Measurements from ENCODE around the gene GPRIN2.
"Not testable (repeated sequence)": the region's sequence is repeated elsewhere in the genome, so short reads cannot be mapped to it uniquely, and the experiment has no call there.

GPRIN2 gene

DNA sequence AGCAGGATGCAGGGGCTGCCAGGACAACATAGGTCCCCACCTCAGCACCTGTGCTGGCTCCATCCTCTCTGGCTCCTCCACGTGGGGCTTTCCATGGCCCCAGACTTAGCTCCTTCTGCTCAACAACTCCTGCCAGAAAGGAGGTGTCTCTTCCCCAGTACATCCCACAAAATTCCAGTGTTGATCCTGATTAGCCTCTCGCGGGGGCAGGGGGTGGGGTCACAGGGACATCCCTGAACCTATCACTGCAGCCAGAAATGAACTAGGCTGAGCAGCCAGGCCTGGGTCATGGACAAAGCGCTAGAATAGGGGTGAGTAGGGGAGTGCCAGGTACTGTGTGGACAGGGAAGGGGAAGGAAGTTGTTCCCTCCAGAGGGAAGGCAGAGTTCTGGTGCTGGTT is 17.4 kb upstream of the GPRIN2 start:
- not testable (repeated sequence) for H3K4me3 ChIP-seq (ENCODE audit: low read length); DNase-seq (ENCODE audit: low read depth)

- not testable (repeated sequence) for H3K4me3 ChIP-seq (ENCODE audit: low read length); DNase-seq (ENCODE audit: low read depth)
Measured at GRCh38 chr10:46573314-46573713, 16.9 kb upstream of the GPRIN2 start.

GRCh38 chr10:46572765-46573164 is 16.3 kb upstream of the GPRIN2 start:
- not testable (repeated sequence) for DNase-seq (ENCODE audit: low read depth); H3K4me3 ChIP-seq (ENCODE audit: low read length)

DNA sequence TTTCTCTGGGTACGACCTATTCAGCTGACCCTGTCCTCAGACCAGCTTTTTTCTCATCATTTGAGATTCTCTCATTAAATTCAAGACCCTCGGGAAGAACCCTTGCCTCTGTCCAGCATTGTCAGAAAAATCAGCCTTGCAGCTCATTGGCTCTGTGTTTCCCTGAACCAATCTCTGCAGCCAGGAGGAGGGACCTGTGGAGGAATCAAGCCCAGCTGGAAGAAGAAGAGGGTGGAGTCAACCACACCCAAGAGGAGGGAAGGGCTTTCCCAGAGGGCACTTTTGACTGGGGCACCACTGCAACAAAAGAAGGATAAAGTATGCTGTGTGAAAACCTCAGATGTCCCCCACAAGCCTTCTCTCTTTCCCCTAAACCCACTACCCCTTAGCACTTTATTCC is 14.2 kb upstream of the GPRIN2 start:
- not testable (repeated sequence) for H3K4me3 ChIP-seq (ENCODE audit: low read length); DNase-seq (ENCODE audit: low read depth)

DNA sequence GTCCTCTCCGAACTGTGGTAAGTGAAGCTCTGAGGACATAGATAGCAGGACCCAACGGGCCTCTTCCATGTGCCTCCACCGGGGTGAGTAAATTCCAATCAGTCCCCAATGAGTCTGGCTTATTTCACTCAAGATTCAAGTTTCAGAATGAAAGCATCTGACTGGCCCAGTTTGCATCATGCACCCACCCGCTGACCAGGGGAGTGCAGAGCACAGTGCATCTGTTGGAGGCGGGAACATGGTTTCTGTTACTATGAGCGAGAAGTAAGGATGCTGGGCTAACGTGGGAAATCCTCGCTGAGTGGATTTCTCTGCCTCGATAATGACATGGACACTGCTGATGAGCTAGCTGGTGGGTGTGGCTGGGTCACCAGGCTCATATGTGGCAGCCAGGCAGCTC is 10.7 kb upstream of the GPRIN2 start:
- DNase-seq (ENCODE audit: low read depth); H3K4me3 ChIP-seq (ENCODE audit: low read length): not testable (repeated sequence)

- TF ChIP-seq, protein P1, sequence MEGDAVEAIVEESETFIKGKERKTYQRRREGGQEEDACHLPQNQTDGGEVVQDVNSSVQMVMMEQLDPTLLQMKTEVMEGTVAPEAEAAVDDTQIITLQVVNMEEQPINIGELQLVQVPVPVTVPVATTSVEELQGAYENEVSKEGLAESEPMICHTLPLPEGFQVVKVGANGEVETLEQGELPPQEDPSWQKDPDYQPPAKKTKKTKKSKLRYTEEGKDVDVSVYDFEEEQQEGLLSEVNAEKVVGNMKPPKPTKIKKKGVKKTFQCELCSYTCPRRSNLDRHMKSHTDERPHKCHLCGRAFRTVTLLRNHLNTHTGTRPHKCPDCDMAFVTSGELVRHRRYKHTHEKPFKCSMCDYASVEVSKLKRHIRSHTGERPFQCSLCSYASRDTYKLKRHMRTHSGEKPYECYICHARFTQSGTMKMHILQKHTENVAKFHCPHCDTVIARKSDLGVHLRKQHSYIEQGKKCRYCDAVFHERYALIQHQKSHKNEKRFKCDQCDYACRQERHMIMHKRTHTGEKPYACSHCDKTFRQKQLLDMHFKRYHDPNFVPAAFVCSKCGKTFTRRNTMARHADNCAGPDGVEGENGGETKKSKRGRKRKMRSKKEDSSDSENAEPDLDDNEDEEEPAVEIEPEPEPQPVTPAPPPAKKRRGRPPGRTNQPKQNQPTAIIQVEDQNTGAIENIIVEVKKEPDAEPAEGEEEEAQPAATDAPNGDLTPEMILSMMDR (IDR thresholded peaks at IDR 0.05; ENCODE audit: insufficient read depth, low read depth, low read length, missing control alignments): peak; percentile 66
- DNase-seq (ENCODE audit: low read depth): peak; percentile 82
- not testable (repeated sequence) for H3K4me3 ChIP-seq (ENCODE audit: low read length)
Measured at GRCh38 chr10:46565591-46566332, 9.3 kb upstream of the GPRIN2 start.

DNA sequence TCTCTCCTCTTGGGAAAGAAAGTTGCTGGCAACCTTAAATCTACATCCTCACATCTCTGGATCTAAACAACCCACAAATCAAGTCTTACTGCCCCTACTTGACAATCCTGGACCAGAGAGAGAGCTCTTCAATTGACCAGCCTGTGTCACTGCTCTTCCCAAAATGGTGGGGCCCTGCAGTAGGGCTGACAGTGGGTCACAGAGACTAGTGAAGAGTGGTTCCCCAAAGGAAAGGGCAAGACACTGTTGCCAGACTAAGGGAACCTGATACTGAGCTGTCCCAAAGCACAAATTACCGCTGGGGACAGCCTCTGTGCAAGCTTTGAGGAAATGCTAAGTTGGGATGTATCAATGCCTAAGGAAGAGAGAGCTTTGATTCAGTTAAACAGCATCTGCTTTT is 4.5 kb upstream of the GPRIN2 start:
- DNase-seq (ENCODE audit: low read depth): no peak
- TF ChIP-seq, protein P1 (IDR thresholded peaks at IDR 0.05; ENCODE audit: insufficient read depth, low read depth, low read length, missing control alignments): no peak
- H3K4me3 ChIP-seq (ENCODE audit: low read length): no peak overlapping the region

DNA sequence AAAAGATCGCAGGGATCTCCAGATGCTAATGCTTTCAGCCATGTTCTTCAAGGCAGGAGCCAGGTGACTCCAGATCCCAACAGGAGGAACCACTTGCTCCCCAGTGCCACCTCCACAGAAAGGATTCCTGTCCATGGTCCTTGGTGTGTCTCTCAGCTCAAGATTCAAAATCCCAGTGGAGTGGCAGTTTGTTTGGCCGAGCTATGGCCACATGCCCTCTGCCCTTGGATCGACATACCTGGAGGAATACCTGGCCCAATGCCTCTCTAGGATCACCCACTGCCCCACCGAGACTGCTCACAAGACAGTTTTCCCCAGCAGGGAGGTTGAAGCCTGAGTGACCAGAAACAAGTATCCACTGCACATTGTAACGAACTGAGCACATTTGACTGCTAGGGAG is 3.9 kb upstream of the GPRIN2 start:
- no peak overlapping the region for H3K4me3 ChIP-seq (ENCODE audit: low read length)
- TF ChIP-seq, protein P1 (IDR thresholded peaks at IDR 0.05; ENCODE audit: insufficient read depth, low read depth, low read length, missing control alignments): no peak
- no peak for DNase-seq (ENCODE audit: low read depth)

- TF ChIP-seq, protein P1 (IDR thresholded peaks at IDR 0.05; ENCODE audit: insufficient read depth, low read depth, low read length, missing control alignments): no peak
- DNase-seq (ENCODE audit: low read depth): no peak
- no peak overlapping the region for H3K4me3 ChIP-seq (ENCODE audit: low read length)
Measured at GRCh38 chr10:46559231-46559671, 2.8 kb upstream of the GPRIN2 start.
